T follicular helper cell (primary cell): ENCODE measurements around the gene ATP13A3.
"Not testable (repeated sequence)": the region's sequence is repeated elsewhere in the genome, so short reads cannot be mapped to it uniquely, and the experiment has no call there.

Experiments
- DNase-seq: peaks from one replicate; pipeline ENCODE4 v3.0.0-alpha.2; 2020; ENCODE audit warnings: low read depth

The ATP13A3 gene

DNA sequence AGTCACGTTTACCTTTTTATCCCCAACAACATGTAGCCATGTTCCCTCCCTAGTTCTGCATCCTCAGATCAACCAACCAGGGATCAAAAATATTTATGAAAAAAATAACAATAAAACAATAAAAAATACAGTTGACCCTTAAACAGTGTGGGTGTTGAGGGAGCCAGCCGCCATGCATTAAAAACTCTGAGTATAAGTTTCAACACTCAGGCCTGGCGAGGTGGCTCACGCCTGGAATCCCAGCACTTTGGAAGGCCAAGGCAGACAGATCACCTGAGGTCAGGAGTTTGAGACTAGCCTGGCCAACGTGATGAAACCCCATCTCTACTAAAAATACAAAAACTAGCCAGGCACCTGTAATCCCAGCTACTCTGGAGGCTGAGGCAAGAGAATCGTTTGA, 12.7 kb upstream of the ATP13A3 start:
- not testable (repeated sequence) for DNase-seq

DNA sequence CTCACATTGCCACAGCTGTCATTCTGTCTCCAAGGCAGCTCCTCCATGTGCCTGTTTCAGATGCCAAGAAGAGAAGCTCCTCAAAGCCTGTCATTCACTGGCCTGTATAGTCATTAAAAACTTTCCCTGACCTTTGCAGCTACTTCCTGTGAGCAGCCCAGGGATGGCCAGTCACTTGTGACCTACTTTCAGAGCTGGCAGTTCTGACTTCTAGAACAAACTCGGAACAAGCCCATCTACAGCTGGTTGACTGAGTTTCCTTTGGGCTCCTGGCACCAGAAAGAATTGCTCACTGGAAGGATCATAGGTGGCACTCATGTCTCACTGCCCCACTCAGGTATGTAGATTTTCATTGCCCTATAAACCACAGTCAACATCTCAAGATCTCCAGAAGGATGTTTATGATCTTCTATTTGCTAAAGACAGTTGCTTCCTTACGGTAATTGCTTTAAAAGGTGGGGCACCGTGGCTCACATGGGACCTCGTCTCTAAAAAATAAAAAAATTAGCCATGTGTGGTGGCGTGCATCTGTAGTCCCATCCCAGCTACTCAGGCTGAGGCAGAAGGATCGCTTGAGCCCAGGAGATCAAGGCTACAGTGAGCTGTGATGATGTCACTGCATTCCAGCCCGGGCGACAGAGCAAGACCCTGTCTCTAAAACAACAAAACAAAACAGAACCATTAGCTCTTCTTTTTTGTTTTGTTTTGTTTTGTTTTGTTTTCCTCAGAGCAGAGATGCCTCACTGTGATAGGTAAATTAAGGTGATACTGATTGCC, 11.2 kb upstream of the ATP13A3 start:
- no peak for DNase-seq

DNA sequence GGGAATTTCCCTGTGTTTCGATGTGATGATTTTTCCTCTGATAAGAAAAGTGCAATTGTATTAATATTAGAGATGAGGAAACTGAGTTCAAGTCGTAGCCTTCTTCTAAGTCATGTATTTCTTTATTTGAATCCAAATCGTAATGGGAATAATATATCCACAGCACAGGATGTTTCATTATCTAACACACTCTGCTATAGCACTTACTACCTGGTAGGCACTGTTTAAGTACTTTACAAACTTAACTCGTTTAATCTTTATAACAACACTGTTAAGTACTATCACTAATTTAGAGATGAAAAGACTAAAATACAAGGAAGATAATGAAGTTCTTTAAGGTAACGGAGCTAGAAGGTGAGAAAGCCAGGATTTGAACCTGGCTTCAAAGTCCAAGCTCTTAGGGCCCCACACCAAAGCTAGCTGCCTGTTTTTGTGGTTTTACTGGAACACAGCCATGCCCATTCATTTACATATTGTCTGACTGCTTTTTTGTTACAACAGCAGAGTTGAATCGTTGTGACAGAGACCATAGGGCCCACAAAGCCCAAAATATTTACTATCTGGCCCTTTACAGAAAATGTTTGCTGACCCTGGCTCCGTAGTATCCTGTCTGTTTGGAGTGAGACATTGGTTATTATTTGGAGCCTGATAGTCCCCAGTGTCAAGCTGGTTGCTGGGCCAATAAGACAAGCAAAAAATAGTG, 9.6 kb upstream of the ATP13A3 start:
- DNase-seq, result no peak

DNA sequence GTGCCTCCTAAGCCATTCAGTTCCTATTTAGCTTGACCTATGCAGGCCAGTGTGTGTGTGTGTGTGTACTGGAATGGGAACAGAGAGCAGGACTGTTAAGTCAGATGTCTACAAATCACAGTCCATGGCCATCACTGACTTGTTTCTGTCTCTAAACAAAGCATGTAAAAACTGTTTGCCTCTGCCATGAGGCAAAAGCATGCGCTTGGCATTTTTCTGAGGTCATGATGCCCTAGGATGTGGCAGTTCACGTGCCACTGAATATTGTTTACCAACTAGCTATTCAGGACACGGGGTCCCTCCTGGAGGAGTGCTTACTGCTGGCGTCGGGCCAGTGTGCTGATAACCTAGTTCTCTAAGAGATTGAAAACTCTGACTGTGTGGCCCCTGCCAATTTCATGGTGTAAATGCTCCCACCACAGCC, 8.2 kb upstream of the ATP13A3 start:
- no peak for DNase-seq

DNA sequence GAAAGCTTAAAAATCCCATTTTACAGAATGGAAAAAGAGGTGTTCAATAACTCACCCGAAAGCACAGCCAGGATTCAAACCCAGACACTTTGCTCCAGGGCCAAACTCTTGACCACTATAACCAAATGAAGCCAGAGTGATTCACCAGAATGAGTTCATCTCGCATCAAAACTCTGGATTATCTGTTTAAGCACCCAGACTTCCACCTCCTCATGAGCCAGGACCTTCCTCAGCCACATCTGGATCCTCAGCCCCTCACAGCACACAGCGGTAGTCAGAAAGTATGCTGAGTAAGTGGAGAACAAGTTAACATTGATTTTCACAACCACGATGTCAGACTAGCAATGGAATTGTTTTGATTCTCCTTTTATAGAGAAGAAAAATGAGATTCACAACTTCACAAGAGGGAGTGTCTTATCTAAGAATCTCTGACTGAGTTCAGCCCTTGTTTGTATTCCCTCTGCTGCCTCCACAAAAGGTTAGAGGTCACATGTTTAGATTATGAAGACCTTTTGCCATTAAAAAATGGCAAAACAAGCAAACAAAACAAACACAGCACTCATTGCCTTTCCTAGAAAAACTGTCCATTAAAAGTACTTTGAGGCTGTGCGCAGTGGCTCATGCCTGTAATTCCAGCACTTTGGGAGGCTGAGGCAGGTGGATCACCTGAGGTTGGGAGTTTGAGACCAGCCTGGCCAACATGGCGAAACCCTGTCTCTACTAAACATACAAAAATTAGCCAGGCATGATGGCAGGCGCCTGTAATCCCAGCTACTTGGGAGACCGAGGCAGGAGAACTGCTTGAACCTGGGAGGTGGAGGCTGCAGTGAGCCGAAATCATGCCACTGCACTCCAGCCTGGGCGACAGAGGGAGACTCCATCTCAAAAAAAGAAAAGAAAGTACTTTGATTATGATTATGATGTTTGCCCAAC, 7.5 kb upstream of the ATP13A3 start:
- DNase-seq, result not testable (repeated sequence)

DNA sequence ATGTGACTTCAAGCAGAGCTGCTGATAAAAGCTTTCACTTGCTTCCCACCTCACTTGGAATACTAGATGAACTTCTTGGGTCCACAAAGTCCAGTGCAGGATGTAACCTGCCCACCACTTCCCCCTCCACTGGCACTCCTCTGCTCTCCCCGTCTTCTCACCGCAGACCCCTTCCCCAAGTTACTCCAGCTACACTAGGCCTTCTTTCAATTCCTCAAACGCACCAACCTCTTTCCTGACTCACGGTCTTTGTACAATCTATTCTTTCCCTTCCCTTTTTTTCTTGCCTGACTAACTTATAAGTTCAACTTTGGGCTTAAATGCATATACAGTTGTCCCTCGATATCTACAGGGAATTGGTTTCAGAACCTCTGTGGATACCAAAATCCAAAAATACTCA, 5.2 kb upstream of the ATP13A3 start:
- DNase-seq, result no peak

DNA sequence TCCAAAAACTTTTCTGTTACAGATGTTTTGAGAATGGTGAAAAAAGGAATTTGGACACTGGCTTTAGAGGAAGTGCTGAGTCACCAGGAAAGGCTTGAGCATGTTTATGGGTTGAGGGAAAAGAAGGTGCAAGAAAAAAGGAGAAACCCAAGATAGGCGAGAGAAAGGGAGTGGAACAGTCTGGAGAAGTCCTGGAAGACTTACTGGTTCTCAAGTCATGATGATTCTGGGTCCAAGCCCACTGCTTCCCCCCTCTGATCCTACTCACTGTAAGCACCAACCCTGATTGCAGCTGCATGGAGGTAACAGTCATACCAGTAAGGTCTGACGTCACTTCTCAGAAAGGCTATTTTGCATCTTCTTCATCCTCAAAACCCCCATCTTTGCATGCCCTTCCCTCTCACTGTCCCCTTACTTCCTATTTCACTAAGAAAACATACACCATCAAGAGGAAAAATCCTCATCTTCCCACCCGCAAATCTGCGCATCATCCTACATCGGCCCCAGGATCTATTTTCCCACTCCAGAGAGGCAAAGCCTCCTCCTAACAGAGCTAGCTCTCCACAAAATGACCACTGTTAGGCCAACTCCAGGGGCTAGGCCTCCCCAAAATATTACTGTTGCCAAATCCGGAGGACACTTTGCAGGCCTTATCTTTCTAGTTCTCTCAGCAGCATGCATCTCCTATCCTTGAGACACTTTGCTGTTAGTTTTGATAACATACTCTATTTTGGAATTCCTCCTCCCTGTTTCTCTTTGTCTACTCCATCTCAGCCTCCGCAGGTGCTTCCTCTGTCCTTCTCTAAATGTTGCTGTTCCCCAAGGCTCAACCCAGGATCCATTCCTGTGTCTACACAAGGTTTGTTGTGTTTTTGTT, 3.2 kb upstream of the ATP13A3 start:
- no peak for DNase-seq

DNA sequence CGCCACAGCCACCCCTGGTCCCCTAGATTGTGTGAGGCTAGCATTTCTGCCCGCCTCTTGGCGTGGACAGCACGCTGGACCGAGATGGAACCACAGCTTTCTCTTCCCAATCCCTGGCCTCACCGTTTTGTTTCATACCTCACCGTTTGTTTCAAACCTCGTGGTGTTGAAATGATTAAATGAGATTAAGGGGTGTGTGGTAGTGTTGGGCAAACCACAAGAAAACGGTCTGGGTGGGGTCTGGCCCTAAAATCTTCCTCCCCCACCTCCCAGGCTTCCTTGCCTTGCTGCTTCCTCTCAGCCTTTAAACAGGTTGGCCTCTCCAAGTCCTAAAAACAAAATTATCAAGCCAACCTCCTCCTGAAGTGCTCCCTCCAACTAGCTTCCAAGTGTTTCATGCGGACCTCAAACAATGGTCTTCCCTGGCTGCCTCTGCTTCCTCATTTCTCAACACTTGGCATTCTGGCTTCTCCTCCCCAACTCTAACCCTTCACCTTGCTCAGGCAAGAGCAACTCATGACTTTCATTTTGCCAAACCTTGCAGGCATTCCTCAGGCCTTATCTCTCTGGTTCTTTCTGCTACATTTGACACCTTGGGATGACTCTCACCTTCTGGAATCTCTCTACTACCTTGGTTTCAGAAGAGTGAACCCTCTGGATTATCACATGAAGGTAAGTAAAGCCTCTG, 1.4 kb upstream of the ATP13A3 start:
- no peak for DNase-seq

DNA sequence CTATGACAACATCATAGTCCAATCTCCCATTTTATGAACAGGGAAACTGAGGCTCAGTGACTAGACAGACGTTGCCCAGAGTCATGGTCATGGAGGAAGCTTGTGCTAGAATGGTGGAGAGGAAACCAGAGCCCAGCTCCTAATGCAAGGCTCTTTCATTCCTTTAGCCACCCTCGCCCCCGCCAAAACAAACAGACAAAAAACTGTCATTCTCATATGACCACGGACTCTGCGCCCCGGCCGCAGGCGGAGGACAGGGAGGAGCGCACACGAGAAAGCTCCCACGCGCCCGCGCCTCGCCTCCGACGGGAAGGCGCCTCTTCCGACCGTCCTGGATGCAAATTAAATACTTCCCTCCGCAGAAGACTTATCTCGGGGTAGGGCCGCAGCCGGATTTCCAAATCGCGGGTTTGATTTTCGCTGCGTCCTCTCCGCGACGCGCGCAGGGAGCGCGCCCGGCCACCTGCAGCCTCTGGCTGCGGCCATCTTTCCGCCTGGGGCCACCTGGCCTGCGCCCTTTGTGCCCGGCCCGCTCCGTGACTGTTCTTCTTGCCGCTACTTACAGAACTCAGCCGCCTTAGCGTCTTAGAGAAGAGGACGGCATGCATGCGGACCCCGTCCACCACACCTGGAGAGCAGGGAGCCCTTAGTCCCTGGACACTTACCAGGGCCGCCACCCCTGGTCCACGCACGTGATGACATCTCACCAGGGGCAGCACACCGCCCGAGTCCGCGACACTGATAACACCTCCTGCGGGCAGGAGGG, 670 bp upstream of the ATP13A3 start:
- DNase-seq, result peak; percentile 7

DNA sequence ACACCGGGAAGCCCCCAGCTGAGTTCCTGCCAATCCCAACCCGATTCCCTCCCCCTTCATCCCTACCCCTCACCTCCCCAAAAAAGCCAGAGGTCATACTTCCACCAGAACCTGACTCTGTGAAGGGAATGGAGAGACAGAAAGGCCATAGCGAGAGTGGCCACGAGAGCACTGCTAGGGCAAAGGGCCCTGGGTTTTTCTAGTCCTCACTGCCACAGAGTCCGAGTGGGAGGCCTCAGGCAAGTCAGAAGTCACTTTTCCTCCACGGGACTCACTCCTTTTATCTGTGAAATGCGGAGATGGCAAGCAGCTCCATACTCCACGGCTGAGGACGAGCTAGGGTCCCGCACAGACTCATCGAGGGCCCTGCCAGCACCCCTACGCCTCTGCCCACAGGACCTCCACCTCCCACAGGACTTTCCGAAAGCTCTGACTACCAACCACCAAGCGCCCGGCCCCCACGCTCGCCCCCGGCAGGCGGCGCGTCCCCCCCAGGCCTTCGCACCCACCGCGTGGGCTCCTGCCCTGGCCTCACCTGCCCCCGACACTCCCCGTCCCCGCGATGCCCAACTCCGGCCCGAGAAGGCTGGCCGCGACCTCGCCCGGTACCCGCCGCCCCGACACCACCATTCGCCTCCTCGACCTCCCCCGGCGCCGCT, 792 bp downstream of the ATP13A3 start:
- peak; percentile 35 for DNase-seq

DNA sequence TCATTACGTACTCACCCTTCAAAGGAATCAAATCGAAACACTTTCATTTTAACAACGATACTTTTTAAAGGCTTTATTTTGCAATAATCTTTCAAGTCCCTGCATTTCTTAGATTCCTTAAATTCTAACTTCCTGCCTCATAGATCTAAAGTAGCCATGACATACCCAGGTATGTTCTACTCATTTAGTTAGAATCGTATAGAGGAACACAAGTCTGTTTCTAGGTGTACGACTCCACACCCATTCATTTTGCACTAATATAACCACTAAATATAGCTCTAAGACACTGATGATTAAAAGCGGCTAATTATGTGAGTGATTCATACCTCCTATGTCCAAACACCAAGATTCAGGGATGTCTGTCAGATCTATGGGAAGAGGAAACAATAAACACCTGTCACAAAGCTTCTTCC, 1.3 kb downstream of the ATP13A3 start:
- no peak for DNase-seq

DNA sequence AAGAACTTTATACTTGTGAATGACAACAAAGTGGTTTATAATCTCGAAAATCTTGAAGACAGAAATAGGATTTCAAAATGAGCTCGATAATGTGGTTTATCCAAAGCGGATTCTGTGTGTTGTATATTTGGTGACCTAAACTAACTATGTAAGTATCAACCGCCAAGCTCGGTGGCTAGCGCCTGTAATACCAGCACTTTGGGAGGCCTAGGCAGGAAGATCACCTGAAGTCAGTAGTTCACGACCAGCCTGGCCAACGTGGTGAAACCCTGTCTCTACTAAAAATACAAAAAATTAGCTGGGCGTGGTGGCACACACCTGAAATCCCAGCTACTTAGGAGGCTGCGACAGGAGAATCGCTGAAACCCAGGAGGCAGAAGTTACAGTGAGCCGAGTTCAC, 2.2 kb downstream of the ATP13A3 start:
- DNase-seq, result no peak

DNA sequence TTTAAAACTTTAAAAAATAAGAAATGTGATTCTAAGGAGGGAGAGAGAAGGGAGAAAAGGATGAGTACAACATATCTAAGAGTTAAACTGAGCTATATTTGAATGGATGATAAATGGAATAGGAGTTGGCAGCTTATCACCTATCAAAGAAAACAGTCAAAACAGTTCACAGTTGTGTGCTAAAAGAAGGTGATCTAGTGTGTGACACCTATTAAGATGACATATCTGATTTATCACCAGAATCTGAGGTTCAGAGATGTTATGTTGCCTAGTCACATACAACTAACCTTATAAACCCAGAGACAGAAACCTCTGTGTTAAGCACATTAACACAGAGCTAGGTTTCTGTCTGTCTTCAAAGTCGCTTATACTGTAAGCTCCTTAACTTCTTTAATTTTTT, 3.0 kb downstream of the ATP13A3 start:
- no peak for DNase-seq

DNA sequence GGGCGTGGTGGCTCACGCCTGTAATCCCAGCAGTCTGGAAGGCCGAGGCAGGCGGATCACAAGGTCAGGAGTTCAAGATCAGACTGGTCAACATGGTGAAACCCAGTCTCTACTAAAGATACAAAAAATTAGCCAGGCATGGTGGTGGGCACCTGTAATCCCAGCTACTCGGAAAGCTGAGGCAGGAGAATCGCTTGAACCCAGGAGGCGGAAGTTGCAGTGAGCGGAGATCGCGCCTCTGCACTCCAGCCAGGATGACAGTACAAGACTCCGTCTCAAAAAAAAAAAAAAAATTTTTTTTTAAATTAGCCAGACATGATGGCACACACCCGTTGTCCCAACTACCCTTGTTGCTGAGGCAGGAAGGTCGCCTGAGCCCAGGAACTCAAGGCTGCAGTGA, 4.0 kb downstream of the ATP13A3 start:
- DNase-seq, result not testable (repeated sequence)

DNA sequence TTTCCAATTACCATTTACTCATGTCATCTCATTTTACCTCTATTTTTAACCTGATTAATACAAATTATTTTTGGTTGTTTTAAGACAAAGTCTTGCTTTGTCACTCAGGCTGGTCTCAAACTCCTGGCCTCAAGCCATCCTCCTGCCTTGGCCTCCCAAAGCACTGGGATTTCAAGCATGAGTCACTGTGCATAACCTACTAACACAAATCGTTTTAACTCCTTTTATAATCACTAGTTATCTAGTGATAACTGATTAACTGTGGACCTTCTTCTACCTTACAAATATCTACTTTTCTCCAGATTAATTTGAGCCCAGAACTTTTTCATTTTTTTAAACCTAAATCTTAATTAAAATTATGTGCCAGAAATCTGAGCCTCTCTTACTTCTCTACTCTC, 4.6 kb downstream of the ATP13A3 start:
- DNase-seq, result no peak

DNA sequence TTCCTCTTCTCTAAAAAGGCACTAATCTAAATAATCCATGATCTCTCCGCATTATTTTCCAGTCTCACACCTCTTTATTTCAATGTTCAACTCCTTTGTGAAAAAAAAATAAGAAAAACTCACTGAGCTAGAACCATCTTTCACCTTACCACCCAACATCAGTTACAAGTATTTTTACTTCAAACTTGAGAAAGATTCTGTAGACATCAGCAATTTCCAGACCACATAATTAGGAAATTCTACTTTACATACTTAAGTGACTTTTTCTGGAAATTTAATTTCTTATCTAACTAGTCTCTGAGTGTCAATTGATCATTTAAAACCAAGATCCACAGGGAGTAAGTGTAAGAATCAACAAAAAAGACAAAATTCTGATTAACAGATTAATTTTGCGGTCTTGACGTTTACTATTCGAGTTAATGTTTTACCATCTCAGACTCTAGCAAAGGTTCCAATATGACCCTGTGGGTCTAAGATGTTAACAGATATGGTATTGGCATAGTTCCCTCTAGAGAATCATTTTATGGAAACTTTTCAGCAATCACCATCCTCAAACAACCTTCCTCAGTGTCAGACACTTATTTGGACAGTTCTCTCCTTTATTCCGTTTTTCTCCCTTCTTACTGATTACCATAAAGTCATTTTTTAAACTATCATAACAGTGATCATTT, 5.1 kb downstream of the ATP13A3 start:
- DNase-seq, result no peak

DNA sequence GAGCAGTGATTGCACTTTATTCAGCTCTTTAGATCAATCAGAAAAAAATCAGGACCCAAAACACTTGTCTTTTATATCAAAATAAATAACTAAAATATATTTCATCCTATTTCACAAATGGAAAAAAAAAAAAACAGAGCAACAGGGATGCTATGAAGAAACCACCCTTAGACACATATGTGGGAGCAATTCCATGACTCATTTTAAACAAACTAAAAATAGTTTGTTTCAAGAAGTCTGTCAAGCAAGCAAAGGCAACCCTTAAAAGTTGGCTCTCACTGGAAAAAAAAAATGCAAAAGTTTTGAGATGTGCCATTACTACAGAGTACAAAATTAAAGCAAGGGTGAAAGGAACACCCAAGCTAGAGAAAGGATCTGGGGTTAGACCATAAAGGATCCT, 5.7 kb downstream of the ATP13A3 start:
- DNase-seq, result no peak

DNA sequence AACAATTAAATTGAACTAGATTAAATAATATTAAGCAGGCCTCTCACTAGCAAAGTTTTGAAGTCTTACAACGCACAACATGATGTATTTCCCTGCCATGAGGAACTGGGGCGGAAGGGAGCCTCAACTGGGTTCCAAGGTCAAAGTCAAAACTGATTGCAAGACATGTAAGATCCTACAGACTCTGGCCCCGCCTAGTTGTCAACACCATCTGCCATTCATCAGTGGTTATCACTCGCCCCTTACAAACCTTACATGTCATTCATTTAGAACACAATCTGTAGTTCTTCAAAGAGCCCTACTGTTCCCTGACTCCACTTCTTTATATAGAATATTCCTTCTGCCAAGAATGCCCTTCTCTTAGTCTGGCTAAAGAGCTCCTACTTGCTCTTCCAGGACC, 10.0 kb downstream of the ATP13A3 start:
- no peak for DNase-seq

DNA sequence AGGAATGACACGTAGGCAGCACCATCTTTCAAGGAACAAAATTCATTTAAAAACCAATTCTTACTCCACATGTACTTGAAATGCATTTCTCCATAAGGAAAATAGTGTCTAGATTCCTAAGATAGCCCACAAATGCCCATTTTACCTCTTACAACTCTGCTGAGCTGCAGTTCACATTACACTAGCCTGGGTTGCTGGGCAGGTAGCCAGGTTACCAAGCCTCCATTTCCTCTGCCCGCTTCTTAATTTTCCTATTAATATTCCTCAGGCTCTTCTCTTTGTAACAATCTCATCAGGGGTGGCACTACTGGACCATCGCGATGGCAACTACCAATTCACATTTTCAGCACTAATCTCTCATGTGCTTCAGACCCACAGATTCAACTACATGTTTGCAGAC, 10.8 kb downstream of the ATP13A3 start:
- DNase-seq, result no peak
